Breast epithelium (tissue), 3 donors: ENCODE results near the gene PRDM16.

Experiments
- POLR2A ChIP-seq: fragments of 450-650 bp; IDR thresholded peaks from one replicate; pipeline ENCODE4 v1.6.1; 2016; ENCODE audit warnings: antibody characterized with exemption, mild to moderate bottlenecking, moderate library complexity
- TF ChIP-seq, protein P1 (sequence below), 3 donors: fragments of 450-650 bp; IDR thresholded peaks; one replicate each; pipeline ENCODE4 v1.5.1; 2016 to 2017; ENCODE audit warnings: antibody characterized with exemption in 3 of 3, mild to moderate bottlenecking in 3 of 3, moderate library complexity in 3 of 3

DNA sequence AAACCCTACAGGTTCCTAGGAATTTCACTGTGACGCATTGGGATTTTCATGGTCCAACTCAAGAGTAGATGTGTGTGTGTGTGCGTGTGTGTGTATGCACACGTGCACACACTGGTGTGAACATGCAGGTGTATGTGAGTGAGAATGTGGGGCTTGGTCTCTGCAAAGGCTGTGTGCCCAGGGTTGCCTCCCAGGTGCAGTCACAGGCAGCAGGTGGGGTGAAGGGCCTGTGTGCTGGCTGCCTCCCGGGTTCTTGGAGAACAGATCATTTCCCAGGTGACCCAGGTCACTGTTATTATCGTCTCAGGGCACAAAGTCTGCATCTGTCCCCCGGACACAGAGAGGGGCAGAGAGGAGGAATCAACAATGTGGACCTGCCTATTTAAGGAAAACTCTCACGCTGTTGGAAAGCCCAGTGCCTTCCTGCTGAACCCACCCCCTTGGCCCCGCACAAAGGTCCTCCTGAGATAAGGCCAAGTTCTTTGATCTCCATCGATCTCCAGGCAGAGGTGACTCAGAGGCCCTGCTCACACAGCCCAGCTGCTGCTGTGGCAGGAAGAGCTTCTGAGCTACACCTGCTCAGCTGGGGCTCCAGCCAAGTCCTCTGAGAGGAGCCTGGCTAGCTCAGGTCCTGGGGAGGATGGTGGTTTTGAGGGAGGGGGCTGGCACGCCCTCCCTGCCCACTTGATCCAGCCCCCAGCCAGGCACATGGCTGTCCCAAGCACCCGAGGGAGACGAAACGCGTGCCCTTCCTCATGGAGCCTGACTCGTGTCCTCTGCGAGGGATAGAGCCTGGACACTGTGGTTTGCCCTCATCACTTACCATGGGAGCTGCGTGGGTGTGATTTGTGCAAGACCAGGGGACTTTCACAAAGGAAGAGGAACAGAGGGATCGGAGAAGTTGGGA lies 251.5 kb downstream of the PRDM16 start:
- TF ChIP-seq, protein P1, sequence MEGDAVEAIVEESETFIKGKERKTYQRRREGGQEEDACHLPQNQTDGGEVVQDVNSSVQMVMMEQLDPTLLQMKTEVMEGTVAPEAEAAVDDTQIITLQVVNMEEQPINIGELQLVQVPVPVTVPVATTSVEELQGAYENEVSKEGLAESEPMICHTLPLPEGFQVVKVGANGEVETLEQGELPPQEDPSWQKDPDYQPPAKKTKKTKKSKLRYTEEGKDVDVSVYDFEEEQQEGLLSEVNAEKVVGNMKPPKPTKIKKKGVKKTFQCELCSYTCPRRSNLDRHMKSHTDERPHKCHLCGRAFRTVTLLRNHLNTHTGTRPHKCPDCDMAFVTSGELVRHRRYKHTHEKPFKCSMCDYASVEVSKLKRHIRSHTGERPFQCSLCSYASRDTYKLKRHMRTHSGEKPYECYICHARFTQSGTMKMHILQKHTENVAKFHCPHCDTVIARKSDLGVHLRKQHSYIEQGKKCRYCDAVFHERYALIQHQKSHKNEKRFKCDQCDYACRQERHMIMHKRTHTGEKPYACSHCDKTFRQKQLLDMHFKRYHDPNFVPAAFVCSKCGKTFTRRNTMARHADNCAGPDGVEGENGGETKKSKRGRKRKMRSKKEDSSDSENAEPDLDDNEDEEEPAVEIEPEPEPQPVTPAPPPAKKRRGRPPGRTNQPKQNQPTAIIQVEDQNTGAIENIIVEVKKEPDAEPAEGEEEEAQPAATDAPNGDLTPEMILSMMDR (IDR thresholded peaks at IDR 0.05): no peak
- no peak for TF ChIP-seq POLR2A
